Upper lobe of right lung (tissue), 1 donor: Measurements from ENCODE around the gene RUNDC1. TPM values are rescaled to one million over a fixed set of nuclear protein-coding genes. Genes with fewer than 3 reads are reported as not detected.

Experiments
- ATAC-seq: fragments of 200-7000 bp; cut with Tn5 transposase; one replicate; pipeline ENCODE4 v1.9.1; 2020; ENCODE audit warnings: mild to moderate bottlenecking, moderate library complexity
- DNase-seq: peaks from one replicate; pipeline ENCODE4 v3.0.0-alpha.2; 2020
- H3K27ac ChIP-seq: fragments of 200-600 bp; one replicate; pipeline ENCODE4 v1.8.0; 2022
- H3K27me3 ChIP-seq: fragments of 200-600 bp; one replicate; pipeline ENCODE4 v1.8.0; 2022; ENCODE audit warnings: mild to moderate bottlenecking
- H3K36me3 ChIP-seq: fragments of 200-600 bp; one replicate; pipeline ENCODE4 v1.8.0; 2022
- H3K4me1 ChIP-seq: fragments of 200-600 bp; one replicate; pipeline ENCODE4 v1.8.0; 2022
- H3K4me3 ChIP-seq: fragments of 200-600 bp; one replicate; pipeline ENCODE4 v1.8.0; 2022; ENCODE audit warnings: mild to moderate bottlenecking
- H3K9me3 ChIP-seq: fragments of 200-600 bp; one replicate; pipeline ENCODE4 v1.8.0; 2022
- intact Hi-C: fragments of 100-400 bp; cut with DNase I; formaldehyde crosslinking; loops from one replicate; pipeline ENCODE4 v1.11.0; 2022
- total RNA-seq: library from RNA; stranded (reverse); fragmentation: NEBNext Ultra II Directional; extraction: Animal tissue kit (Norgen Biotek cat#: 25700); gene quantifications from one replicate; pipeline ENCODE4 v1.2.1, GENCODE V29; 2021
- TF ChIP-seq, protein P1 (sequence below): fragments of 200-600 bp; IDR thresholded peaks from one replicate; pipeline ENCODE4 v1.8.0; 2022; ENCODE audit warnings: antibody characterized with exemption
- donor health status: DM: no; HTN: yes; CAD: no; lungs with severe emphysema.

The RUNDC1 gene
- total RNA-seq, 1 donor from 2014 or later = 14.4 TPM

- H3K4me1 ChIP-seq = peaks cover 38% of the 10 kb centered on the region
- no peak overlapping the region for H3K27ac ChIP-seq
- intact Hi-C loops = no loop called here
- DNase-seq (peak; percentile 51), ATAC-seq (no peak)
- H3K27me3 ChIP-seq = no peaks in the 10 kb centered on the region
- H3K9me3 ChIP-seq = no peaks in the 10 kb centered on the region
- H3K4me3 ChIP-seq = no peak overlapping the region
- H3K36me3 ChIP-seq = peaks cover 53% of the 10 kb centered on the region
- TF ChIP-seq, protein P1, sequence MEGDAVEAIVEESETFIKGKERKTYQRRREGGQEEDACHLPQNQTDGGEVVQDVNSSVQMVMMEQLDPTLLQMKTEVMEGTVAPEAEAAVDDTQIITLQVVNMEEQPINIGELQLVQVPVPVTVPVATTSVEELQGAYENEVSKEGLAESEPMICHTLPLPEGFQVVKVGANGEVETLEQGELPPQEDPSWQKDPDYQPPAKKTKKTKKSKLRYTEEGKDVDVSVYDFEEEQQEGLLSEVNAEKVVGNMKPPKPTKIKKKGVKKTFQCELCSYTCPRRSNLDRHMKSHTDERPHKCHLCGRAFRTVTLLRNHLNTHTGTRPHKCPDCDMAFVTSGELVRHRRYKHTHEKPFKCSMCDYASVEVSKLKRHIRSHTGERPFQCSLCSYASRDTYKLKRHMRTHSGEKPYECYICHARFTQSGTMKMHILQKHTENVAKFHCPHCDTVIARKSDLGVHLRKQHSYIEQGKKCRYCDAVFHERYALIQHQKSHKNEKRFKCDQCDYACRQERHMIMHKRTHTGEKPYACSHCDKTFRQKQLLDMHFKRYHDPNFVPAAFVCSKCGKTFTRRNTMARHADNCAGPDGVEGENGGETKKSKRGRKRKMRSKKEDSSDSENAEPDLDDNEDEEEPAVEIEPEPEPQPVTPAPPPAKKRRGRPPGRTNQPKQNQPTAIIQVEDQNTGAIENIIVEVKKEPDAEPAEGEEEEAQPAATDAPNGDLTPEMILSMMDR = no peak
Observed at GRCh38 chr17:43003542-43004172, 23.3 kb downstream of the RUNDC1 start.

GRCh38 chr17:43006639-43007551, 26.5 kb downstream of the RUNDC1 start, which contains the start of gene IFI35:
TSS of gene IFI35 (plus strand) at chr17:43006784. CDS start at chr17:43006948, 164 bp downstream.
- intact Hi-C loops = no loop called here
- DNase-seq = peak; percentile 94
- Histone ChIP-seq H3K4me3 (peak within 1 kb of the TSS; percentile 65), H3K4me1 (peaks cover 22% of the 10 kb centered on the region), H3K27ac (peak within 1 kb of the TSS; percentile 89), H3K36me3 (peaks cover 31% of the 10 kb centered on the region), H3K9me3 (no peaks in the 10 kb centered on the region), H3K27me3 (no peaks in the 10 kb centered on the region)
- ATAC-seq = peak; percentile 96
- TF ChIP-seq, protein P1 = peak; percentile 53

DNA sequence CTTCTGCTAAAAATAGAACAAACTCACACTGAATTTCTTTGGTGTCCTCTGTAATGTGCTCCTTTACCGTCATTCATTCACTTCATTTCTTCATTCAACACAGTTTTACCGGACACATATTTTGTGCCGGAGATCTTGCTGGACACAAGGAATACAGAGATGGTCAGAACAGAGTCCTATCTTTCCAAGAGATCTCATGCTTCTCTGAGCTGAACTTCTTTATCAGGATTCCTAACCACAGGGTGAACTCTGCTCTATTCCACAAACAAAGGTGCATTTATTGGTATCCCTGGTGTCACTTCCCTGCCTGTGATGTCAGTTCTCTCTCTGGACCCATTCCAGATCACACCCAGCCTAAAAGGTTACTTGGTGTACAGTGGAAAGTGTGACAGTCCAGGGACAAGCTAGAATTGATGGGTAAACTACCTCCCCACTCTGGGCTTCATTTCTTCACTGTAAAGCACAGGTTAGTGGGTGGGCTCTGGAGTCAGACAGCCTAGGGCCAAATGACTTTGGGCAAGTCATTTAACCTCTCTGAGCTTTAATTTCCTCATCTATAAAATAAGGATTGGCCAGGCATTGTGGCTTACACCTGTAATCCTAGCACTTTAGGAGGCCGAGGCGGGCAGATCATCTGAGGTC, 30.4 kb downstream of the RUNDC1 start:
- ATAC-seq = no peak
- Histone ChIP-seq H3K4me3 (no peak overlapping the region), H3K9me3 (no peaks in the 10 kb centered on the region), H3K4me1 (peaks cover 32% of the 10 kb centered on the region), H3K27me3 (no peaks in the 10 kb centered on the region), H3K36me3 (peaks cover 40% of the 10 kb centered on the region), H3K27ac (no peak overlapping the region)
- TF ChIP-seq, protein P1 = no peak
- no peak for DNase-seq
- intact Hi-C loops = no loop called here

- no peaks in the 10 kb centered on the region for H3K9me3 ChIP-seq
- H3K4me3 ChIP-seq = no peak overlapping the region
- H3K27me3 ChIP-seq = no peaks in the 10 kb centered on the region
- H3K4me1 ChIP-seq = peaks cover 33% of the 10 kb centered on the region
- DNase-seq (no peak), ATAC-seq (no peak)
- intact Hi-C loops = no loop called here
- TF ChIP-seq, protein P1 = no peak
- no peak overlapping the region for H3K27ac ChIP-seq
- peaks cover 51% of the 10 kb centered on the region for H3K36me3 ChIP-seq
Observed at GRCh38 chr17:43011728-43012472, 31.5 kb downstream of the RUNDC1 start.

GRCh38 chr17:43013296-43013695, 32.9 kb downstream of the RUNDC1 start:
- peaks cover 58% of the 10 kb centered on the region for H3K36me3 ChIP-seq
- ATAC-seq = no peak
- no peaks in the 10 kb centered on the region for H3K27me3 ChIP-seq
- intact Hi-C loops = no loop called here
- H3K27ac ChIP-seq = no peak overlapping the region
- TF ChIP-seq, protein P1 = no peak
- no peak overlapping the region for H3K4me3 ChIP-seq
- H3K9me3 ChIP-seq = no peaks in the 10 kb centered on the region
- peaks cover 27% of the 10 kb centered on the region for H3K4me1 ChIP-seq
- no peak for DNase-seq
